ENCODE measurements around the gene EMP2. TPM values are rescaled to one million over a fixed set of nuclear protein-coding genes. Genes with fewer than 3 reads are reported as not detected.
A peak's percentile ranks its signal among the peaks of the same experiment; 100 is the strongest.
"Not testable (repeated sequence)": the region's sequence is repeated elsewhere in the genome, so short reads cannot be mapped to it uniquely, and the experiment has no call there.

EMP2 gene
- total RNA-seq, 1 donor from 2014 or later = 86.6 TPM

DNA sequence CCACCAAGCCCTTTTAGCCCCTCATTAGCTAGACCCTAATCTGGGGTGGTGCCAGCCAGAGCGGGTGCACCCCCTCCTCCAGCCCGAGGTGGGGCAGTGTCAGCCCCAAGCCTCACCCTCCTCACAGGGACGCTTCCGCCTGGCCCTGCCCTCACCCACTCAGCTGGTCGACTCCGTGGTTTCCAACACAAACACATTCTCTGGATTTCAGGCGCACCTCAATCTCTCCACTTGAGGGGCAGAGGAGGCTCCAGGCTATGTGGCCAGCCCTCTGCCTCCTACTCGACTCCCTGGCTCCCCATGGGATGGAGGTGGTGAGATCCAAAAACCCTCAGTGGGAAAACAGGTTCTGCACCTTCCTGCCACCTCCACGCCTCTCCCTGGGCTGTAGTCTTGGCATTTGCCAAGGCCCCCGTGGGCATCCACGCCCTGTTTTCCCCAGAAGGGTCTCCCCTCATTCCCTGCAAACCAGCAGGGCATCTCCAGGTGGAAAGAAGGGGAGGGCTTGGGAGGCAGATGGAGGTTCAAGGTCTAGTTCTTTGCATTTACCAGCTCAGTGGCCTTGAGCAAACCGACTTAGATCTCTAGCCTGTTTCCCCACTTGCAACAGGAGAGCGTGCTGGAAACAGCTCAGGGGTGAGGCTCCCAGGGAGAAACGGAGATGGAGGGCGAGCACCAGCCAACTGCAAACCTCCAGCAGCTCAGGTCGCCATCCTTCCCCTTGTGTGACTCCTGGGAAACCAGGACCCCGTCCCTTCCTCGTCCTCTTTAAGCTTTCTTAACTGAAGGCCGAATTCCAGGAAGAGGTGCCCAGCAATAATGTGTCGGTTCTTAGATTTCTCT, 1.7 kb downstream of the EMP2 start:
- ATAC-seq (no peak), DNase-seq (ENCODE audit: low spot score) (no peak)

DNA sequence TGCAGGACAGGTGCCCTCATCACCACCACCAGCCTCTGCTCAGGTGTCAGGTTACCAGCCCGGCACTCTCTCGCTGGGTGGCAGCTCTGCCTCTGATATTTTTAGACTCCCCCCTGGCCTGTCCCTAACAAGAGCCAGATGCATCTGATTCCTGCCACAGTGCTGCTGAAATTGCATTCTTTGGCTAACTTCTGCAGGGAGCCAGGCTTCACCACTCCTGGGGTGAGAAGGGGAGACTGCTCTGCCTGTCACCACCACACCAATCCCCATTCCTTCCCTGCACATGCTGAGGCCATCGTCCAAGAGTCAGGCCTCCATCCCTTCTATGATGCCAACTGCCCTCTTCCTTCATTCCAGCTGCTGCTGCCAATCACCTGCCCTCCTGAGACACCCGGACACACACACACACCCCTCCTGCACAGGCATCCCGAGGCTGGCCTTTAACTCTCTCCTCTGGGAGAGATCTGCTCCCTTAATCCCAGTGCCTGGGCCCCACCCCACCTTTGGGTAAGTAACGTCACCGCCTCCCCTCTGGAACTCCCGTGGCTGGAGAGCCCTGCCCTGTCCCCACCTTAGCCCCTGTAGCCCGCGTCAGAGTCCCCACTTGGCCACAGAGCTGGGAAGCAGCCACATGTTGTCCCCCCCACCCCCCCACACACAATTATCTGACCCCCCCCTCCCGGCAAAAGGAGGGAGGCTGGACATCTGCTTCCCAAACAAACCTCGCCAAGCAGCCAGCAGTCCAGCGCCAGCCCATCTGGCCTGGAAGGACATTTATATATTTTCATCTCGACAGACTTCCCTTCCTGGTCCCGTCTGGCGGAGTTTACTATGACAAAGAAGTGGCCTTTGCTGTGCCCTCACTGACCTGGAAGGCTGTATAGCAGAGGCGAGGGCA, 2.8 kb downstream of the EMP2 start:
- ATAC-seq (no peak), DNase-seq (ENCODE audit: low spot score) (no peak)

DNA sequence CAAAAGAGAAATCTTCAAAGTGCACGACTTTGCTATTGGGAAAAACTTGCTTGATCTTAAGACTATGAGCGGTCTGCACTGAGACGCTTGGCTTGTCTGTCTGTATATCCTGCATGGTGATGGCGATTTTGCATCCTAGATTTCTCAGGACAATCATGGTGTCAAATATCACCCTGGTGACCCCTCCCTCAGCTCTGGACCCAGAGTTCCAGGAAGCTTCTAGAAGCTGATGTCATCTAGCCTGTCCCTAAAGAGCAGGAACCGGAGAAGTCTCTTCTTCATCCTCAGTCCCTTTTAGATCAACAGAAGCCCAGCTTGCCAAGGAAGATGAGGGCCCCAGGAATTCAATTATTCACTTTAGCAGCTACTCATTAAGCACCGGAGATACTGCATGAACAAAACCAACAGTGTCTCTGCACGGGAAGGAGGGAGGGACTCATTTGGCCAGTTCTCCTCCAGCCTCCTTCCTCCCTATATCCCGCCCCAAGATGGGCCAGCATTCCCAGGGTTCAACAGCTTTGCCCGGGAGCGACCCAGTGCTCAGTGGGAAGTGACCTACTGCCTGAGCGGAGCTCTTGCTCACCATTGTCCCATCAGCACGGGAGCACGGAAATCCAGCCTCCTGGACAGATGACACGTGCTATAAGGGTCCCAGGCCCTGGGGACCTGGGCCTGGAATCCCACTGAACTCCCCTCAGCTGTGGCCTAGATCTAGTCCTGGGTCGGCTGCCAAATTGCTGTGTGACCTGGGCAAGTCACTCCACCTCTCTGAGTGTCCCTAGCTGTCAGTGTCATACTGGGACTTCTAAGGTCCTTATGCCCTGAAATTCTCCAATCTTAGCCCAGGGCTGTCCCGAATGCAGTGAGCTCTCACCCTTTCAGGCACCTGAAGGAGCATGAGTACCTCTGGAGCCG, 3.8 kb downstream of the EMP2 start:
- no peak for ATAC-seq
- no peak for DNase-seq (ENCODE audit: low spot score)

DNA sequence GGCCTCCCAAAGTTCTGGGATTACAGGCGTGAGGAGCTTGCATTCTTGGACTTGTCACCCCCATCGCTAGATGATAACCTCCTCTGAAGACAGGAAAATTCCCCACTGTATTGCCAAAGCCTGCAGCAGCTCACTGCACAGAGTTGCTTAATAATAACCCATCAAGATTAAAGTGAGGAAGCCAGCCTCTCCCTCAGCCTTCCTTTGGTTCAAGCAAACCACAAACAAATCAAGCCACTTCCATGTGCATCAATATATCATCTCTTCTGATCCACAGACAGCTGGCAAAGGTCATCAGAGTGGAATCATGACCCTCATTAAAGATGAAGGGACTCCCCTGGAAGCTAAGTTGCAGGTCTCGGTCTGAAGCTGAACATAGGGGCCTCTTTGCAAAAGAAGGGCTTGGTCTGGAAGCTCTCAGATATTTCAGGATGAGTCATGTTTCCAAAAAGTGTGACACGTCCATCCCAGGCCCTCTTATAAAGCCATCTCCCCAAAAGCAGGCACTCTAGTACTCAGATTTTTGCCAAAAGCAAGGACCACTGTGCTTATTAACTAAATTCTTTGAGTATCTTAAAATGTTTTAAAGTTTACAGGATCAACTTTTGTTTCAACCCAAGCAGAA, 4.8 kb downstream of the EMP2 start:
- ATAC-seq (no peak), DNase-seq (ENCODE audit: low spot score) (no peak)

DNA sequence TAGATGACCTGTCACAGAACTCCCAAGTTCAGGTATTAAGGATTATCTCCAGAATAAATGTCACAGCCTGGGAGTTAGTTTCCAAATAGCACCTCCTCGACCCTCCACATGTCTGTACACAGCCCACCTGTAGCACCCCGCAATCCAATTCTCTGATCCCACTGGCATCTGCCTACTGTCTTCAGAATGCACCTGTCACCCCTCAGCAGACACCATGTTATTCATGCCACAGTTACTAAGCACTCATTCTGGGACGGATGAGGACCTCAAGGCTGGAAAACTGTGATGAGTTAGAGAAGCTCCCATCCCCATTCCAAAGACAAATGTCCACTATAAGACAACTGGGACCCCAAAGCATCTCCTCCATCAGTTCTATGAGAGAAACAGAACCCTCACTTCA, 7.8 kb downstream of the EMP2 start:
- ATAC-seq = no peak
- DNase-seq (ENCODE audit: low spot score) = no peak

DNA sequence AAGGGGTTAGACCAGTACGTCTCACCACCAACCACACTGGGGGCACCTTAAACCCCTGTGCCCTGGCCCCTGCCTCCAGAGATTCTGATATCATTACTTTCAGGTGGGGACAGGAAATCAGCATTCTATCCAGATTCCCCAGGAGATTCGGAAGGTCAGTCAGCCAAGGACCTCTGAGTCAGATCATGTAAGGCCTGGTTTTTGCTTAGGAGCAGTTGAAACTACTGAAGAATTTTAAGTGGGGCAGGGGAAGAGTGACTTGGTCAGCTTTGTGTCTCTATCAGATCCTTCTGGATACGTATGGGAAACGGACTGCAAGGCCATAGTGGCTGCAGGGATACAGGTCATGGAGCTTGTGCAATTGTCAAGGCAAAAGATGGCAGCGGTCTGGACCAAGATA, 9.0 kb downstream of the EMP2 start:
- DNase-seq (ENCODE audit: low spot score) (no peak), ATAC-seq (no peak)

DNA sequence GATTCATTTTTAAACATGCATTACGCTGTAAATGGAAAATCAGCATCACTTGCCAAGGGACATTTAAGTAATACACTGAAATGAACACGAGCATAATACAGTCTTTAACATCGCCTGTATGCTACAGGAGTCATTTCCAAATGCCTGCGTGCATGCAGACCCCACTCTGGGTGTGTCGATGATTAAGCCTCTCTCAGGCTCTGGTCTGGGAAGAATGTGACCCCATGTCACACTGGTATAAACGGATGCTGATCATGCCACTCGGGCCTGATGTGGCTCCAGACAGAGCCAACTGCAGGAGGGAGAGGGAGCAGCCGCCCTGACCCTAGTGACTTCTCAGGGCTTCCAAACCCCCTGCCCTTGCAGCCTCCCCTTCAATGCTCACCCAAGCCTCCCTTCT, 10.8 kb downstream of the EMP2 start:
- ATAC-seq (no peak), DNase-seq (ENCODE audit: low spot score) (no peak)

DNA sequence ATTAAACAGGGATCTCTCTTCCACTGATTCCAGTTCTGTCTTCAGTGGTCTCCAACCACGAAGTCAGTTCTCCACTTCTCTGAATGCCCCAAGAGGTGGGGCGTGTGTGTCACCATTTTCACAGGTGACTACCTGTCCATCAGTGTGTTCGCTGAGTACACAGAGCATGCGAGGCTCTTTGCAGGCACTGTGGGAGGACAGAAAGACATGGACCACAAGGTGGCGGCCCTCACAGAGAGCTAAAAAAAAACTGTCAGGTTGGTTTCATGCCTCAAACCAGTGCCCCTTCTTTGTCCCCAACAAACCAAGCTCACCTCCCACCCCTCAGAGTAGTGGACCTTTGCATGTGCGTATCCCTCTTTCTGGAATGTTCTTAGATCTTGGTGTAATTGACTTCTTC, 13.8 kb downstream of the EMP2 start:
- DNase-seq (ENCODE audit: low spot score) = no peak
- ATAC-seq = peak; percentile 17

DNA sequence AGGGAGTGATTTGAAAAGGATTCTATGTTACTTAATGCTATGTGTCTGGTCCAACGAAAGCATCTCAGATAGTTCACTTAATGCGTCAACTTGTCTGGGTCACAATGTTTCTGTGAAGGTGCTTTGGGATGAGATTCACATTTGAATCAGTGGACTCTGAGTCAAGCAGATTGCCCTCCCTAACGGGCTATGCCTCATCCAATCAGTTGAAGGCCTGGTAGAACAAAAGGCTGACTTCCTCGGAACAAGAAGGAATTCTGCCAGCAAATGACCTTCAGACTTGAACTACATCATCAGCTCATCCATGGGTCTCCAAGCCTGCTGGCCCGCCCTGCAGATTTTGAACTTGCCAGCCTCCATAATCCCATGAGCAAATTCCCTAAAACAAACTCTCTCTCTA, 15.2 kb downstream of the EMP2 start:
- ATAC-seq = no peak
- no peak for DNase-seq (ENCODE audit: low spot score)

DNA sequence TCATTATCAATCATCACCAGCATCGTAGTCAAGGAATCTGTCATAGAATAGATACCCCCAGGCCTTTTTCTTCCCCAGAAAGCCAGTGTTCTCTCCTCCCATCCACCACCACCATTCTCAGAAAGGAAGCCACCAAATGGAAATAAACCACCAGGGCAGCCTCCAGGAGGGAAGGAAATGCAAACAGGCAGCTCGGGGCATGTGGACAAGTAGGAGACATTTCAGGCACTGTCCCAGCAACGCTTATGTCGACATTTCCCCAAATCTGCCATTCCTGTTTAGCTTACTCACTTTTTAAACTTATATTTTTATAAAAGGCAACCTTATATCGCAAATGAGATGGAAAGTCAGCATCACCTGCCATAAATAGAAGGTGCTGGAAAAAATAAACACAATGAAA, 15.8 kb downstream of the EMP2 start:
- DNase-seq (ENCODE audit: low spot score) (no peak), ATAC-seq (no peak)

DNA sequence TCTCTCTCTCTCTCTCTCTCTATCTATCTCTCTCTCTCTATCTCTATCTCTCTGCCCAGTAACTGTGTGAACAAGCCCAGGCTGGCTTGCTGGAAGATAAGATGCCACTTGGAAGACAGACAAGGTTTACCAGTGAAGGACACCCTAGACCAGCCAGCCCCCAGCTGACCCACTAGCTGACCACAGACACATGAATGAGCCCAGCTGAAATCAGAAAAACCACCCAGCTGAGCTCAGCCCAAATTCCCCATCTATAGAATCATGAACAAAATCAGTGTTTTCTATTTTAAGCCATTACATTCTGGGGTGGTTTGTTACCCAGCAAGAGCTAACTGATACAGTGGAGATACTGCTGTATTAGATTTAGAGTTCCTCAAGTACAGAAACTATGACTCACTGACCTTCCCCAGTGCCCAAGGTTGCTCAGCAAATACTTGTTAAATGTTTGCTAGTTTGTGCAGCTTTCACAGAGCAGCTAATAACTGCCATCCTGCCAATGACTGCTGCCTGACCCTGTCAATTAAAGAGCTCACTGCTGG, 18.0 kb downstream of the EMP2 start:
- ATAC-seq (no peak), DNase-seq (ENCODE audit: low spot score) (no peak)

DNA sequence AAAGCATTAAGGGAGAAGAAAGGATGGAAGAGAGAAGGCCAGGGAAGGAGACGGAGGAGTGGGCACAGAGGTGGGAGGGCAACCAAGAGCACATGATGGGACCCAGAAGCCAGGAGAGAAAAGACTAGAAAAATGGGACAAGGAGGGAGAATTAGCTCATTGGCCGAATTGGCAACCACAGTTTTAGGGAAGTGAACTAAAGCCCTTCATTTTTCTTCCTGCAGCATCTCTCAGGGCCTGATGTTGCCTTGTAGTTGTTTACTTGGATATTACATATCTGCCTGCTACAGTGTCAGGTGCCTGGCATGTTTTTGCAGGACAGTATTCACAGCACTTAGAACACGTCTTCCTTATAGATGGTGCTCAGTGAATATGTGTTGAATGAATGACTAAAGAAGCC, 19.0 kb downstream of the EMP2 start:
- no peak for ATAC-seq

DNA sequence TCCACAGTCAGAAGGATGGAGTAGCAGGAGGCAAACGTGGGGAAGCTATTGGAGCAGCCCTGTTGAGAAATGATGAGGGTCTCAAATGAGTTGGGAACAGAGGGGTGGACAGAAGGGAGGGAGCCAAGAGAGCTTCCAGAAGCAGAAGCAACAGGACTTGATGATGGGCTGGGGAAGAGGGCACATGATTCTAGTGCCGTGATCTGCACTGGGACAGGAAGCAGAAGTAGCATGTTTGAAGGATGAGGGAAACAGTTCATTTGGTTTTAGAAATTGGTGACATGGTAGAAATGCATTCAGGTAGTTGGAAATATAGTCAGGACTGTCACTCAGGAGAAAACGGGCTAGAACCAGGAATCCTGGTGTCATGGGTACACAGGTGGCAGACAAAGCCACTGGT, 19.4 kb downstream of the EMP2 start:
- DNase-seq (ENCODE audit: low spot score) = no peak
- no peak for ATAC-seq

More for the DNA sequence above, 19.0 kb downstream of the EMP2 start:
- DNase-seq (ENCODE audit: low spot score) = no peak

DNA sequence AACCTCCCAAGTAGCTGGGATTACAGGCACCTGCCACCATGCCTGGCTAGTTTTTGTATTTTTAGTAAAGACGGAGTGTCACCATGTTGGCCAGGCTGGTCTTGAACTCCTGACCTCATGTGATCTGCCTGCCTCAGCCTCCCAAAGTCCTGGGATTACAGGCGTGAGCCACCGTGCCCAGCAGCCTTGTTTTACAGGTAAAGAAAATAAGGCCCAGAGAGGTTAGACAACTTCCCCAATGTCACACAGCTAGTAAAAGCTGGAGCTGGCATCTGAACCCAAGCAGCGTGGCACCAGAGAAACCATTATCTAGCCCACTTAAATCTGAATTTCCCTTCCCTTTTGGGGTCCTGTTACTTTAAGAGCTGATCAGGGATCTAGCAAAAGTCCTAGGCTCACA, 20.6 kb downstream of the EMP2 start:
- not testable (repeated sequence) for ATAC-seq

DNA sequence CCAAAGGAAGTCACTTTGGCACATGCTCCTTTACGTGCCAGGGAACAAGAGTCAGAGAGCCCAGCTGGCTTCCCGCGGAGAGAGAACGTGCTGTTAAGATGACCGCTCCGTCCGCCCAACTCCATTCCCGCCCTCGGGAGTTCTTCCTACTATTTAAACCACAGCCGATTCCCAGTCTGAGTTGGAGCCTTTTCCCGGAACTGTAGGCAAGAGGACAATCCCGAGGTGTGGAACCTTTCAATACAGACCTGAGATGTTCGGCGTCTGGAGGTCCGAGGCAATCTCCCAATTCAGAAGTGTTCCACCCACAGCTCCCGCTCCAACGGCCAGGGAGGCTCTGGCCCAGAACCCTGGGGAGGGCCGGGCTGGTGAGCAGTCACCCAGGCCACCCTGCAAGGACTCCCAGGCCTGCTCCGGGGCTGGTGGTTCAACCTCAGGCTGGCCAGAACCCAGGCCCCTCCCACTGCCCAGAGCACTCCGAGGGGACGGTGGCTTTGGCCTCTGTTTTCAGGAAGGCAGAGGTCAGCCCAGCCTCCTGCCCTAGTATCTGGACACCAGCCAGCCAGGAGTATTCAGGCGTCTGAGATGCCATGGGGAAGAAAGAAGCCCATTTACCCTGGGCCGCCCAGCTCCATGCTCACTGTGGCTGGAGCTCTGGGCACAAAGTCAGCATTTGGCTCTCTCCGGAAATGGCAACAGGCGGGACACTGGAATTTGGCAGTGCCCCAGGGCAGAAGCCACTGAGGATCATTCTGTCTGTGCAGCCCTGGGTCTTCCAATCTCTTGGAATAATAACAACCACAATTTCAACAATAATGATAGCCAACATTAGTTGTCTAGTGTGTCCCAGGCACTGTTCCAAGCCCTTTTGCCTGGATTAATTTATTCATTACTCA, 21.4 kb downstream of the EMP2 start:
- ATAC-seq (peak; percentile 93), DNase-seq (ENCODE audit: low spot score) (peak; percentile 97)

More for the DNA sequence above, 20.6 kb downstream of the EMP2 start:
- DNase-seq (ENCODE audit: low spot score) = not testable (repeated sequence)

DNA sequence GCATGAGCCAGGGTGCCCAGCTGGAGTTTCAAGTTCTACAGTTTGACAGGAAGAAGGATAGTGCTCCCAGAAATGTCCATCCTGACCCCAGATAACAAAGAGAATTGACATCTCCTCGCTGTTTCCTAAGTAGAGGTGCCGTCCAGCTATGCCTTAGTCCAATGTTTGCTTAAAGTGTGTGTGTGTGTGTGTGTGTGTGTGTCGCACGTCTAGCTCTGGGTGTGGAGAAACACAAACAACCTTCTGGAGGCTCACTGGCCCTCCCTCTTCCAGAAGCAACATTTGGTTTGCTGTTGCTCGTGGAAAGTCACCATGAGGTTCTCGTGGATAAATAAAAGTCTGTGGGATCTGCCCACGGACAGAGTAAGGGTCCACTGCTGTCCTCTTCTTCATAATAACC, 22.1 kb downstream of the EMP2 start:
- ATAC-seq = peak; percentile 71

DNA sequence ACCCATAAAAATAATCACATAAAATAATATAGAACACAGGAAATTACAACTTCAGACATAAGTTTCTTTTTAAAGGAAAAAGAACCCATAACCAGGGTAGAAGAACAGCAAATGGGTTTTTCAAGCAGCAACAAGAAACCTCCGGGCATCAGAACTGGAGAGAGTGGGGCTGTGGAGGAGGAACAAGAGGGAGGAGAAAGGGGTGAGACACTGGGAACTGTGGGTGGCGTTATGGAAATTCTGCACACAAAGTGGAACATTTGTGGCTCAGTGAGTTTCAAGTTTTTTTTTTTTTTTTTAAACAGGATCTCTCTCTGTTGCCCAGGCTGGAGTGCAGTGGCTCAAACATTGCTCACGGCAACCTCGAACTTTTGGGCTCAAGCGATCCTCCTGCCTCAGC, 22.6 kb downstream of the EMP2 start:
- no peak for DNase-seq (ENCODE audit: low spot score)
- ATAC-seq = no peak

More for the DNA sequence above, 22.1 kb downstream of the EMP2 start:
- DNase-seq (ENCODE audit: low spot score) = peak; percentile 73

DNA sequence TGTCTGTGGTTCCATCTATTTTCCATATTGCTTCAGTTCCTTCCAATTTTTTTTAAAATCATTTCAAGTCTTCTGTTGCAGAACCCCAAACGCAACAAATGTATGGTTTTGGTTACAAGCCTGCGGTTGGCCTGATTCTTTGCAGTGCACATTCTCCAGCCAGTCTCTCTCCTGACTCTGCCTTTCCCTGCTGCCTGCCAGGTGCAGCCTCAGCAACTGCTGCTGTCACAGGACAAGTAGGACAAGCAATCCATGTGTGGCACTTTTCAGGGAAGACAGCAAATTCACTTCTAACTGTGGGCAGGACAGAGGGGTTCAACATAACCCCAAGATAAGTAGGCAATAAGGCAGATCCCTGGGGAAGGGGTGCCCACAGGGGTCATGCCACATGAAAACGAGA, 24.2 kb downstream of the EMP2 start:
- DNase-seq (ENCODE audit: low spot score) (no peak), ATAC-seq (no peak)

DNA sequence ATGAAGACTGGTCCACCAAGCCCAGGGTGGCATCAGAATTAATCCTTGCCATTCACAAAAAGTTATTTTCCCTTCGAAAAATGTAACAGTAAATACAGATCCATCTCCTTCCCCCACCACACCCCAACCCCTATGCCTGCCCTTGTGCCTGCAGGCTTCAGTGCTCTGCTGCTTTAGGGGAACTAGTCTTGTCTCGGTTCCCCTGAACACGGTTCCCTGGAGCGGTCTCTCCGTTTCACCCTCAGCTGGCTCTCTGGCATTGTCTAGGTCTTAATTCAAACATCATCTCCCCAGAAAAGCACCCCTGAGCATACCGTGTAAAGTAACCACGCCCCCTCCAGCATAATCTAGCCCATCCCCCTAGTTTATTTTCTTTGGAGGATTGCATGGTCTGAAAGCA, 25.8 kb downstream of the EMP2 start:
- DNase-seq (ENCODE audit: low spot score) (no peak), ATAC-seq (no peak)

Measured in left lobe of liver (tissue), 2 donors.